ENCODE data around the gene RIPPLY3.
A peak's percentile ranks its signal among the peaks of the same experiment; 100 is the strongest.
"Not testable (repeated sequence)": the region's sequence is repeated elsewhere in the genome, so short reads cannot be mapped to it uniquely, and the experiment has no call there.

RIPPLY3 gene

DNA sequence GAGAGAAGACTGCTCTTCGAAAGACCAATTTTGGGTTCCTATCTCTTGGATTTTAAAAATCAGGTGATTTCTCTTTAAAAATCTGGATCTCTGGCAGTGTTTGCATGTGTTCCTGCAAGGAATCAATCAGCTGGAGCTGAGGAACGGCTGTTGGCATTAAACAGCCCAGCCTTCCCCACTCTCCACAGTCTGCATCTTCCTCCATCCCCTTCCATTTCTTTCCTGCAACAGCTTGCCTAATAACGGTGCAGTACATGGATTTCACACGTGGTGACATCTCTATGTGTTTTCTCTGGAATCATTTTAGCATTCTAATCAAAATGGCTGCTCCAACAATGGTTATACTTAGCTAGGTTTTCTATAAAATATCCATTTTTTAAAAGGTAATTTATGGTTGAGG is 20.0 kb downstream of the RIPPLY3 start:
- DNase-seq, result no peak

DNA sequence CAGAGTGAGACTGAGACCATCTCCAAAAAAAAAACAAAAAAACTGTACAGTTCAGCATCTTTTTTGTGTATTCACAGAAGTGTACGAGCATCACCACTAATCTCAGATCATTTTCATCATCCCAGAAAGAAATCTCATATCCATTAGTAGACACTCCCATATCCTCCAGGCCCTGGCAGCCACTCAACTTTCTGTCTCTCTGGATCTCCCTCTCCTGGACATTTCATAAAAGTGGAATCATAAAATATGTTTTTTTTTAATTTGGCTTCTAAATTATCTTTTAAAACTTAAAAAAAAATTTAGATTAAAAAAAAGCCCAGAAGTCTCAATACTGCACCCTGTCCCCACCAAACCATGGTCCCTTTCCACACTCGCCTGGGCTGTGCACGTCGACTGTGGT is 22.1 kb downstream of the RIPPLY3 start:
- DNase-seq, result no peak

DNA sequence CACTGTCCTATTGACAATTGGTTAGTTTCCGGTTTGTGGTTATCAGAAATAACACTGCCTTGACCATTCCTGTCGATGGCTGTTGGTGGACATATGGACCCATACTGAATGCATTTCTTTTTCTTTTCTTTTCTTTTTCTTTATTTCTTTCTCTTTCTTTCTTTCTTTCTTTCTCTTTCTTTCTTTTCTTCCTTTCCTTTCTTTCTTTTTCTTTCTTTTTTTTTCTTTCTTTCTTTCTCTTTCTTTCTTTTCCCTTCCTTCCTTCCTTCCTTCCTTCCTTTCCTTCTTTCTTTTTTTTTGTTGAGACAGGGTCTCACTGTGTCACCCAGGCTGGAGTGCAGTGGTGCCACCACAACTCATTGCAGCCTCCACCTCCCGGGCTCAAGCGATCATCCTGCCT is 24.4 kb downstream of the RIPPLY3 start:
- DNase-seq, result no peak

DNA sequence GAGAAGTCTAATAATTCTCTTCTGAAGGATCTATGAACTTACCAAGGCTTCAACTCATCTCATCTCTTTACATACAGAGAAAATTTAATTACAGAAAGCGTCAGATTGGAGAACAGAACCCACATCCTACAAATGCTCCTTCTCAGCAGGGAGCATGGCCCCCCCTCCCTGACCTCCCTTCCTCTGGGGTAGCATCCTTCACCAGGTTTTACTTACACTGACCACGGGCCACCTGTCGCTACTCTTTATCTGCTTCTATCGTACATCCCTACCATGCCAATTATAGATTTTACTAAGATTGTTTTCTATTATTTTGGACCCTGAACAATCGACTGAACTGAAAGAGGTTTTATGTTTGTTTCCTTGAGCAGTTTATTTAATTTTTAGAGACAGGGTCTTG is 25.8 kb downstream of the RIPPLY3 start:
- DNase-seq, result no peak

DNA sequence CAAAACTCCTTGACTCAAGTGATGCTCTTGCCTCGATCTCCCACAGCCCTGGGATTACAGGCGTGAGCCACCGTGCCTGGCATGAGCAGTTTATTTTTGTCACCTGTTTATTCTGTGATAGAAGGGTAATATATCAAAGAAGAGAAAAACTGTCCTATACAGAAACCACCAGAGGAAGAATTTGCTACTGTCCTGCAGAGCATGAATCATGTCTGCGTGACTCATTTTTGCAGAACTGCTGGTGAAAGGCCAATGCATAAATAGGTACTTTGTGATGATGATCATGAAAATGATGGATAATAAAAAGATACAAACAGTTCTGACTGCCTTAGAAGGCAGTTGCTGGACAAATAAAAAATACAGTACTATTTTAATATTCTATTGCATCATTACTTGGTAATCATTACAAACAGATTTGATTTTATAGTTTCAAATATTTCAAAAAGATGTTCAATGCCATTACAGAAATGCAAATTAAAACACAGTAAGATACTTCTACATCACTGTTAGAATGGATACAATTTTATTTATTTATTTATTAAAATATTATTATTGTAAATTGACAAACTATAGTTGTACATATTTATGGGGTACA is 26.5 kb downstream of the RIPPLY3 start:
- no peak for DNase-seq

DNA sequence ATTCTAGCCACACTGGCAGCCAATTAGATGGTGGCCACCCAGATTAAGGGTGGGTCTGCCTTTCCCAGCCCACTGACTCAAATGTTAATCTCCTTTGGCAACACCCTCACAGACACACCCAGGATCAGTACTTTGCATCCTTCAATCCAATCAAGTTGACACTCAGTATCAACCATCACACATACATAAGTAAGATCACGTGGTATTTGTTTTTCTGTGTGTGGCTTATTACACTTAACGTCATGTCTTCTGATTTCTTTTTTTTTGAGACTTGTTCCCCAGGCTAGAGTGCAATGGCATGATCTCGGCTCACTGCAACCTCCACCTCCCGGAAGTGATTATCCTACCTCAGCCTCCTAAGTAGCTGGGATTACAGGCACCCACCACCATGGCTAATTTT is 27.9 kb downstream of the RIPPLY3 start:
- not testable (repeated sequence) for DNase-seq

DNA sequence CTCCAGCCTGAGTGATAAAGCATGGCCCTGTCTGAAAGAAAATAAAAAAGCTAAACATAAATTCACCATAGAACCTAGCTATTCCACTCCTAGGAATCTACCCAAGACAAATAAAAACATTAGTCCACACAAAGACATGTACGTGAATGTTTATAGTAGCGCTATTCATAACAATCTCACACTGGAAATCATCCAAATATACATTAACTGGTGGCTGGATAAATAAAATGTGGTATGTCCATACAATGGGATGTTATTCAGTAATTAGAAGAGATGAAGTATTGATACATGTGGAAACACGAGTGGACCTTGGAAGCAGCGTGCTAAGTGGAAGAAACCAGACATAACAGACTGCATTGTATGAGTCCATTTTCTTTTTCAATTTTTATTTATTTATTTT is 29.7 kb downstream of the RIPPLY3 start:
- DNase-seq, result no peak

DNA sequence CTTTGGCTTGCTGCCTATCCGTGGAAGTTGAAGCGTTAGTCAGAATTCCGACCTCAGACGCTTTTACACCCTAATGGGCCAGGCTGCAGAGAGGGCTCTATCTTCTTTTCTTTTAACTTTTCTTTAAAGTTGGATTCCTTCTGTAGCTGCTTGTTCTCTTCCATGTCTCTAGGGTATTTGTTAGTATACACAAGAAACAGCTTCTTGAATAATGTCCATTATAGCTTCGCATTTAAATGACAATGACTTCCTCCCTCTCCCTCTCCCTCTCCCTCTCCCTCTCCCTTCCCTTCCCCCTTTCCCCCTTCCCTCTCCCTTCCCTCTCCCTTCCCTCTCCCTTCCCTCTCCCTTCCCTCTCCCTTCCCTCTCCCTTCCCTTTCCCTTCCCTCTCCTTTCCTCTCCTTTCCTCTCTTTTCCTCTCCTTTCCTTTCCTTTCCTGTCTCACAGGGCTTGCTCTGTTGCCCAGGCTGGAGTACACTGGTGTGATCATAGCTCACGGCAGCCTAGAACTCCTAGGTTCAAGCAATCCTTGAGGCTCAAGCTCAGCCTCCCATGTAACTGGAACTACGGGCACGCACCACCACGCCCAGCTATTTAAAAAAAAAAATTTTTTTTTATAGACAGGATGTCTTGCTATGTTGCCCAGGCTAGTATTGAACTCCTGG is 33.0 kb downstream of the RIPPLY3 start:
- DNase-seq, result no peak

DNA sequence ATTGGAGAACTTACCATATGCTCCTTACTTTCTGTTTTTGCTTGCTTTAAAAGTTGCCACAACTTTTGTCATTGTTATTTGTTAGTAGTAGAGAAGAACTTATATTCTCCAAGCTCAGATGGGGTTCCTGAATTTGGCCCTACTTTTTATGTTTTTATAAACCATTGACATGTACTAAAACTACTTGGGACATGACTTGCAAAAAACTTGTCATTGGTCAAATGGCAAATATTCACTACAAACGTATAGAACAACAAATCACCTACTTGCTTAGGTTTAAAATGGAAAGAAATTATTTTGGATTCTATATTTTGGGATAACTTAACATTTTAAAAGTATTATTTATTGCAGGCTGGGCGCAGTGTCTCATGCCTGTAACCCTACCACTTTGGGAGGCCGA is 33.7 kb downstream of the RIPPLY3 start:
- DNase-seq, result no peak

DNA sequence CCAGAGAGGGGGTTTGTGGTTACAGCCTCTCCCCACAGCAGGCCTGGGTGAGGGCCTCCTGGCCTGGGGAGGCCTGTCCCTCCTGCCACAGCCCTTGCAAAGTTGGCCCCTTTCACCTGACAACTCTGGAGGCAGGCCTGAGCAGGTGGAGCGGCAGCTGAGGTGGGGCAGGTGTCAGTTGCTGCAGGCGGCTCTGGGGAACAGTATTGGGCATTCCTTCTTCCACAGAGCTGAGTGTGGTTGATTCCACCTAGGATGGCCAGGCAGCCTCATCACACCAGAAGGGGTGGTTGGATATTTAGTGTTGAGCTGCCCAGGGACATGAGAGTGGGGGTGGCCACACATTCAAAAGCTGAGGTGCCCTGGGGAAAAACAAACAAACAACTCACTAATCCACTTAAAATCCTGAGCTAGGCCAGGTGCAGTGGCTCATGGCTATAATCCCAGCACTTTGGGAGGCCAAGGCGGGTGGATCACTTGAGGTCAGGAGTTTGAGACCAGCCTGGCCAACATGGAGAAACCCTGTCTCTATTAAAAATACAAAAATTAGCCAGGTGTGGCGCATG is 35.3 kb downstream of the RIPPLY3 start:
- DNase-seq, result peak; percentile 56

DNA sequence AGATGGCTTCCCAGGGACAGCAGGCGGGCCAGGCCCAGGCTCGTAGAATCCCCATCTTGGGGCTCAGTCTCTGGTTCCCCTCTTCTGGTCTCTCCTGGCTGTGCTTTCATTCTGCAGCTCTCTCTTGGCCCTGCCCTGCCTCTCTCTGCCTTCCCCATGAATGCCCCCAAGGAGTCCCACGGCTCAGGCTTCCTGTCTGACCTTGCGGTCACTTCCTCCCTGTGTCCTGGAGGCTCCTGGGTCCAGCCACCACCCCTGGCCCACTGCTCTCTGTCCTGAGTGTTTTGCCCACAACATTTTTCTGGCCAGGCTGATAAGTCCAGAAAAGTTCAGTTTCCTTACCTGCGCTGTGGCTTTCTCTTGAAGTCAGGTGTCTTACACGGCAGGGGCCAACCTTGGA is 37.3 kb downstream of the RIPPLY3 start:
- no peak for DNase-seq

DNA sequence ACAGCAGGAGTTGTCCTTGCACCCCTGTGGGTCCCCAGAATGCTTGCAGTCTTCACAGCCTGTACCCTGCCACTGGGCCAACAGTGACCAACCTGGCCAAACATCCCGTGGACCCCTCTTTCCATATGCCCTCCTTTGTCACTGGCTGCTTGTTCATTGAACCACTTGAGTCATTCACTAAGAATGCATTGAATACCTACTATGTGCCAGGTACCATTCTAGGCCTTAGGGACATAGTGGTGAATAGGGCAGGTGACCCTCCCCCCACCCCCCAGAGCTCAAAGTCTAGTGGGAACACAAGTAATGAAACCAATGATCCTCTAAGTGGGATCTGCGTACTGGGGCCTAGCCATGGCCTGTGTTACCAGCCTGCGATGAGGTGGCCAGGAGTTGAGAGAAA is 38.1 kb downstream of the RIPPLY3 start:
- DNase-seq, result no peak

DNA sequence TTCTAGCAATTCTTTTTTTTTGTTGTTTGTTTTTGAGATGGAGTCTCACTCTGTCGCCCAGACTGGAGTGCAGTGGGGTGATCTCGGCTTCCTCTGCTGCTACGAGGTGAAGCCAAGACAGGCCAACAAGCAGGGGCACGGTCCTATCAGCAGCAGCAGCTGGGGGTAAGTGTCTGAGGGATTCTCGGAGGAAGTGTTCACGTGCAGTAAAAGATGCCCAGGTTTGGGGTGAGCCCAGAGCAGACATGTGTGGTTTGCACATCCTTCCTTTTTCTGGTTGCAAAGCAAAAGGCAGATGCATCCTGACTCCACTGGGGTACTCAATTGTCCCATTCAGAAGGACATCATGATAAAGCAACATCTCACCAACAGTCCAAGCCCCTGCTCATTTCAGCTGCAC is 38.6 kb downstream of the RIPPLY3 start:
- DNase-seq, result no peak

DNA sequence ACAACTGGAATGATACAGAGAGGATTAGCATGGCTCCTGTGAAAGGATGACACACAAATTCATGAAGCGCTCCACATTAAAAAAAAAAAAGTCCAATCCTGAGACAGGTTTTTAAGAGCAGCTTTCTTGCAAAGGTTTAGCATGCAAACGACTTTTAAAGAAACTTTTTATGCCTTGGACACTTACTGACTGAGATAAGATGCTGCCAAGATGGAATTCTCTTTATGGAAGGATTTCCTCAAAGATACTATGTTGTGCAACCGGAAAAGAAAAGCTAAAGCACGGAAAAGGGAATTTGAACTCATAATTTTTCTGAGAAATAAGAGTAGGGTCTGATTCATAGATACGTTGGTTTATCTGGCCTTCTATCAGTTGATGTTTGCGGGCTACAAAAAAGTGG is 39.1 kb downstream of the RIPPLY3 start:
- no peak for DNase-seq

DNA sequence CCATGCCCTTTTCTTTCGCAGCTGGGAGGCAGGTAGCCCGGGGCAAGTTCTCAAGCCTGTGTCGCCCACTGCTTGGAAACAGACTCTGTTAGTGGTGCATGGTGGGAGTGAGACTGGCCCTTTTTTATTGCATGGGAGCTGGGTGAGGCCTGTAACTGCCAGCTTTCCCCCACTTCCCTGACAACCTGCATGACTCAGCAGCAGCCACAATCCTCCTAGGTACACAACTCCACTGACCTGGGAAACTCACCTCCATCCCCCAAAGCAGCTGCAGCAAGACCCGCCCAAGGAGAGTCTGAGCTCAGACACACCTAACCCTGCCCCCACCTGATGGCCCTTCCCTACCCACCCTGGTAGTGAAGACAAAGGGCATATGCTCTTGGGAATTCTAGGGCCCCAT is 40.6 kb downstream of the RIPPLY3 start:
- no peak for DNase-seq

DNA sequence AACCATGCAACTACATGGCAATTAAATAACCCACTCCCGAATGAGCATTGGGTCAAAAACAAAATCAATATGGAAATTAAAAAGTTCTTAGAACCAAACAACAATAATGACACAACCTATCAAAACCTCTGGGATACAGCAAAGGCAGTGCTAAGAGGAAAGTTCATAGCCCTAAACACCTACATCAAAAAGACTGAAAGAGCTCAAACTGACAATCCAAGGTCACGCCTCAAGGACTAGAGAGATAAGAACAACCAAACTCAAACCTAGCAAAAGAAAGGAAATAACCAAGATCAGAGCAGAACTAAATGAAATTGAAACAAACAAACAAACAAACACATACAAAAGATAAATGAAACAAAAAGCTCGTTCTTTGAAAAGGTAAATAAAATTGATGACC is 43.2 kb downstream of the RIPPLY3 start:
- not testable (repeated sequence) for DNase-seq

DNA sequence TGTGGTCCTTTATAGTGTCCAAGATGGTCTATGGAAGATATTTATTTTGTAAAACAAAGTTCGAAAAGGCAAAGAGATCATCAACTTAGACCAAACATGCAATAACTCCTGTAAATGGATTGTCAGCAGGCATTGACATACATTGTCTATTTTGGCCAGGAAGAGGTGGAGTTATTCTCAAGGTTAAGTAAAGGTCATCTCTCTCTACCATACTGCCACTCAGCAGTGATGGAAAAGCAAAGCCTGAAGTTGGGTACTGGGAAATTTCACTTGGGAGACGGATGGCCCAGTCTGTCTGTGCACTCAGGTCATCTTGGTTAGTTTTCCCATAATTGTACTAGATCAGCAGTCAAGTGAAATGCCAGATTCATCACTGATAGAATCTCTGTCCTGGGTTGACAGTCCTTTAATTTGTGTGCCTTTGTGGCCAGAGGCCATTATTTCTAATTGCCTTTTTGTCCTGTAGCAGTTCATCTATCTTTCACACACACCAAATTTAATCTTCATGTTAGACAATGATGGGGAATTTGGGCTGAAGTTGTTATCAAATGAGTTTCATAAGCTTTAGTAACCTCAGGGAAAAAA is 48.9 kb downstream of the RIPPLY3 start:
- no peak for DNase-seq

DNA sequence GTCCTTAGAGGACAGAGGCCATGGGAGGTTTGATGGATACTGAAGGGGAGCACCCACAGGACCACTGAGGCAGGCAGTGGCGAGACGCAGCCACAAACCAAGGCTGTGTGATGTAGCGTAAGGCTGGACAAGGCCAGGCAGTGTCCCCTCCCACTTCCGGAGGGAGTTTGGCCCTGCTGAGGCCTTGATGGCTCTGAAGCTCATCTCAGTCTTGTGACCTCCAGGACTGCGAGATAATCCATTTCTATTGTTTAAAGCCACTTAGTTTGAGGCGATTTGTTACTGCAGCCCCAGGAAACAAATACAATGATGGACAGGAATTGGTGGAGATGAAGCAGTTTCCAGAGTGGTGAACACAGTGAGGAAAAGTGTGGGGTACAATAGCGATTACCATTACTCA is 51.1 kb downstream of the RIPPLY3 start:
- DNase-seq, result no peak

DNA sequence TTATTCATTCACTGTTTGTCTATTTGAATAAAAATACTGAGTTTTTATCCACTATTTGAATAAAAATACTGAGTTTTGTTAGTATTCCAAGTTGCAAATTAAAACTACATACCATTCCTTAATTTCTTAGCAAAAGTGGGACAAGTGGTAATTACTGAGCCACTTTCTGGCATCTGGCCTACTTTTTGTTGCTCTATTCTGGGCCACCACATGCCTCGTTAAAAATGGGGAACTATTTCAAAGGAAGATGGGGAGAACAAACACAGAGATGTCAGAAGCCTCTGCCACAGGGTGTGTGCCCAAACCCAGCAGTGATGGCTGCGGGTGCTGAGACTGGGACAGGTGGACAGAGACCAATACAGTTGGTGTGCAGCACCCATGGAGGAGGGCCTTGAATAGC is 51.8 kb downstream of the RIPPLY3 start:
- no peak for DNase-seq

DNA sequence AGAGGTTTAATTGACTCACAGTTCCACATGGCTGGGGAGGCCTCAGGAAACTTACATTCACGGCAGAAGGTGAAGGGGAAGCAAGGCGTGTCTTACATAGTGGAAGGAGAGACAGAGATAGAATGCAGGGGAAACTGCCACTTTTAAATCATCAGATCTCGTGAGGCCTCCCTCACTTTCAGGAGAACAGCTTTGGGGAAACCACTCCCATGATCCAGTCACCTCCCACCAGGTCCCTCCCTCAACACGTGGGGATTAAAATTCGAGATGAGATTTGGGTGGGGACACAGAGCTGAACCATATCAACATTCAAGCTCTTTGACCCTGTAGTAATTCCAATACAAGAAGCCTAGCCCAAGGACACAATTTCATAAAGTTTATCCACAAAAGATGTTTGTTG is 52.7 kb downstream of the RIPPLY3 start:
- no peak for DNase-seq

DNA sequence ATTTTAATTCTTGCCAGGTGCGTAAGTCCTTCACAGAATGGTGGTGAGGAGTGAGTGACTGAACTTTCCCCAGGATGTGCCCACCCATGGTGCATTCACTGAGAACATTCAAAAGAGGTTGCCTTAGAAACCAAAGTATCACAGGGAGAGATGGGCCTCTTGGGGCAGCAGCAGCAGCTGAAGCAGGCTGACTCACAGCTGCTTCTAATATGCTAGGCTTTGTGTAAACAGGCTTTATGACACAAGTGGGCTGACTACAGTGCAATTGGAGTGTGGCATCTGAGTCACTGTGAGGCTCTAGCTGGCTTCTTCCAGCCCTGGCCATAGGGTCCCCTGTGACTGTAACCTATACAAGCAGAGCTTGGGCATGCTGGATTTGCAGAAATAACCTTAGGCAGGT is 53.8 kb downstream of the RIPPLY3 start:
- peak; percentile 97 for DNase-seq

DNA sequence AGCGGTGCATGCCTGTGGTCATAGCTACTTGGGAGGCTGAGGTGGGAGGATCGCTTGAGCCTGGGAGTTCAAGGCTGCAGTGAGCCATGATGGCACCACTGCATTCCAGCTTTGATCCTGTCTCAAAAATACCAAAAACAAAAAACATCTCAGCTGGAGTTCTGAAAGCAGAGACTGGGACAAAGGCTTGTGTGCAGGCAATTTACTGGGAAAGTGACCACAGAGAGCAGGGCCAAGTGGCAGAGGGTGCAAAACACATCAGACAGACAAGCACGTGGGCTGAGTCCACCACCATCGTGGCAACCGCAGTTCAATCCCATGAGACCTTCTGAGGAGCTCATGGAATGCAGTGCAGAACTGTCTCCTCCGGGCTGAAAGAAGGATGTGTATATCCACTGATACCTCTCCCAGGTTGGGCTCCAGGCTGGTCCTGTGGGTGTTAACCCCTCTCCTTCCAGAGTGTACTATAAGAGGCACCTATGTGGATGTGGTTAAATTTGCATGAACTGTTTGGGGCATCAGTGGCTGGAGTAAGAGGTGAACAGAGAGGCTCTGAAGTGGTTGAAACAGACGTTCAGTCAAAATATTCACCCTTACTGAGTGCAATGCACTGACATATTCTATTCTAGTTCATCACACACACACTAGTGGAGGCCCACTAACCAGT is 55.6 kb downstream of the RIPPLY3 start:
- no peak for DNase-seq

DNA sequence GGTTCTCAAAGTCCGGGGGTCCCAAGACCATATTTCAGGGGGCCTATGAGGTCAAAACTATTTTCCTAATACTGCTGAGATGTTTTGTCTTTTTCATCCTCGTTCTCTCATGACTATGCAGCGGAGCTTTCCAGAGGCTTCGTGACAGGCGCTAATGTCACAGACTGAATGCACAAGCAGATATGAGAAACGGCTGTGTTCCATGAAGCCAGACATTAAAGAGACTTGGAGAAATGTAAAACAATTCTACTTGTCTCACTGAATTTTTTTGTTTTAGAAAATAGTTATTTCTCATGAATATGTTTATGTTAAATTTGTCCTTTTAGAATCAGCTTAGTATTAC is 56.1 kb downstream of the RIPPLY3 start:
- DNase-seq, result no peak

DNA sequence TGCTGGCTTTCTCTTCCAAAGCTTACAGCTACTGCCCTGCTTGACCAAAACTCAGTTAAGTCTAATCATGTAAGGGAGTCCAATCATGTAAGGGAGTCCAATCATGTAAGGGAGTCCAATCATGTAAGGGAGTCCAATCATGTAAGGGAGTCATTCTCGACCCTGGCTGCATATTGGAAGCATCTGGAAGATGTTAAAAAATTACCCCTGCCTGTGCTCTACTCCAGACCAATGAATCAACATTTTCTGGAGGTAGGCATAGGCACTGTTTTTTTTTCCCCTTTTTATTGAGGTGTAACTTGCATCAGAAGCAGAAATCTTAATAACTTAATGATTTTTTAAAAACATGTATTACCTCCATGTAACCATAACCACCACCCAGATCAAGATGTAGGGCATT is 56.9 kb downstream of the RIPPLY3 start:
- no peak for DNase-seq
